ENCODE measurements around the gene OXA1L.
"Not testable (repeated sequence)": the region's sequence is repeated elsewhere in the genome, so short reads cannot be mapped to it uniquely, and the experiment has no call there.

Gene OXA1L

GRCh38 chr14:22769369-22769768 lies 2.9 kb downstream of the OXA1L start:
- no peak for DNase-seq (ENCODE audit: low read depth)

GRCh38 chr14:22770481-22771187 lies 4.1 kb downstream of the OXA1L start:
- DNase-seq (ENCODE audit: low read depth) = no peak

GRCh38 chr14:22772725-22773124 lies 6.2 kb downstream of the OXA1L start:
- no peak for DNase-seq (ENCODE audit: low read depth)

DNA sequence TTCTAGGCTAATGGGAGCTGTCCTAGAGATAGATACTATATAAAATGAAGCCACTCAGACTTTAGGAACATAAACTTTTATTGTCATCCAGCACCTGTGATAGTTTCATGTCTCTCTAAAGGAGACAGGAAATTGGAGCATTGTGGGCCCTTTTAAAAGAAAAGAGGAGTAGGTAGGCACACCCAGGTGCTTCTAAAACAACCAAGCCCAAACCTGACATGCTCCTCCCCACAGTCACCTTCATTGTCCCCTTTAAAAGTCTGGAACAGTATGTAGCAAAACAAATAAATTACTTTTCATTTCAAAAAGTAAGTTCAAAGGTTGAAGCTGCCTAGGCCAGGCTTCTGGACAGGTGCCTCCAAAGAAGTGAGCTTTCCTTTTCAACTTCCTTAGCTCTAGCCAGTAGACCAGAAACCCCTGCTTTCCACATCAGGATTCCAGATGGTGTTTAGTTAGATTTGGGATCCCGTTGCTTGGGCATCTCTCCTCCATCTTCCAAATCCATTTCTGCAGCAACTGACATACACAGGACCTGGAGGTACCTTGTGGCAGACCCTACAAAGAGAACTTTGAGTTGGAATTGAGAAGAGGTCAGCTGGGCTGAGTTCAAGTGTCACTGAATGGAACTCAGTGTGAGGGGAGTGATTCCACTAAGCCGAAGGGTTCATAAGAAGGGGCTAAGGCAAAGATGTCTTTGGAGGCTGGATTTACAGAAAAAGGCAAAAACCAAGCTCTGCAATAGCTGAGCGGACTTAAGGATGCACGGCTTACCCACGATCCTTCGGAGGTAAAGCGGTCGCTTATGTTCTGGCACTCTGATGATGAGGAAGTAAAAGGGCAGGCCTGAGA lies 6.9 kb downstream of the OXA1L start:
- no peak for DNase-seq (ENCODE audit: low read depth)

GRCh38 chr14:22774011-22774706 lies 7.7 kb downstream of the OXA1L start:
- DNase-seq (ENCODE audit: low read depth) = no peak

- no peak for DNase-seq (ENCODE audit: low read depth)
Measured at GRCh38 chr14:22776215-22776614, 9.7 kb downstream of the OXA1L start.

GRCh38 chr14:22776849-22777248 lies 10.4 kb downstream of the OXA1L start:
- not testable (repeated sequence) for DNase-seq (ENCODE audit: low read depth)

DNA sequence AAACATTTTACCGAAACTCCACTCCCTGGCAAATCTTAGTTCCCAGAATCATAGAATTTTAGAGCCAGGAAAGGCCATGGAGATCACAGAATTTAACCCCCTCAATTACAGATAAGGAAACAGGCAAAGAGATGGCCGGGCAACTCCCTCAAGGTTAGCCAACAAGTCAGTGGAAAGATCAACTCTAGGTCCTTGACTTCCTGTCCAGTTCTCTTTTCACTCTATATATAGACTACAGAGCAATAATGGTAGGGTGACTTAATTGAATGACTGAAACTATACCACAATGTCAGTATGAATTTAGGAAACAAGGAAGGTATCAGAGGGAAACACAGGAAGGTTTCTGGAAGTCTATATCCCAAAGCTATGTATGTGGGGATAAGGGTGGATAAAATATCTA lies 11.6 kb downstream of the OXA1L start:
- DNase-seq (ENCODE audit: low read depth) = no peak

- no peak for DNase-seq (ENCODE audit: low read depth)
Measured at GRCh38 chr14:22780105-22780679, 13.7 kb downstream of the OXA1L start.

- no peak for DNase-seq (ENCODE audit: low read depth)
Measured at GRCh38 chr14:22780941-22781300, 14.4 kb downstream of the OXA1L start.

DNA sequence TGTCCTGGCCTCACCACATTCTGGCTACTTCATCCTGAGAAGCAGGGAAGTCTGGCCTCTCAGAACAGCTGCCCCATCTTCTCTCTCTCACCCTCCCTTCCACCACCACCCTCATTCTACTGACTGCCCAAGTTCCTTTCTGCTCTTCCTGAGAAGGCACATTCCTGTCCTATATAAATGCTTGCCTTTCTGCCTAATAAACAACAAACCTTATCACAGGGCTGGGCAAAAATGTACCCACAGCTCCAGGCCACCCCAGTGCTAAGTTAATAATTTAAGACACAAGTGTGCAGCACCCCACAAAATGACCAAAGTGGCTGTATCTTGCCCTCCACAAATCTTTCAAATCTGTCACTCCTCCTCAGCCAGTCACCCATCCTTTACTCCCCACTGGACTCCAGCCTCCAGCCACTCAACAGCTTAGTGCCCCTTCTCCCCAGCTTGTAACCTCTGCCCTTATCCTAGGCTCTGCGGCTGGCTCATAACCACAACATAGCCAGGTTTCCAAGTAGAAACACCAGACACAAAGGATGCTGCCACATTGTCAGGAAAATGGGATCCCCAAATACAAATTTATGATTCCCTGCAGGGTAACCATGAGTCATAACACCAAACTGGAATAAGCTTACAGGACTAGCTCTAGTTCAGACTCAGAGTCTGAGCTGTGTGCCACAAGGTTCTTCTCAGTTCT lies 15.0 kb downstream of the OXA1L start:
- DNase-seq (ENCODE audit: low read depth) = peak; percentile 19

GRCh38 chr14:22786685-22787084 lies 20.2 kb downstream of the OXA1L start:
- no peak for DNase-seq (ENCODE audit: low read depth)

- peak; percentile 44 for DNase-seq (ENCODE audit: low read depth)
Measured at GRCh38 chr14:22791301-22791700, 24.8 kb downstream of the OXA1L start.

DNA sequence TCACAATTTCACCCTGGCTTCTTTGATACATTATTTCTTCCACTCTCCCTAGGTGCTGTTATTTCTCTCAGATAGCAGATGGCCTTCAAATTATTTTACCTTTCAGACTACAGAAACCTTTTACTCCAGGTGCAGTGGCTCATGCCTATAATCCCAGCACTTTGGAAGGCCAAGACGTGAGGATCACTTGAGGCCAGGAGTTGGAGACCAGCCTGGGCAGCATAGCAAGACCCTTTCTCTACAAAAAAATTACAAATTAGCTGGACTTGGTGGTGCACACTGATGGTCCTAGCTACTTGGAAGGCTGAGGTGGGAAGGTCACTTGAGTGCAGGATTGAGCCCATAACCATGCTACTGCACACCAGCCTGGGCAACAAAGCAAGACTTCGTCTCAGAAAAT lies 25.7 kb downstream of the OXA1L start:
- DNase-seq (ENCODE audit: low read depth) = no peak

DNA sequence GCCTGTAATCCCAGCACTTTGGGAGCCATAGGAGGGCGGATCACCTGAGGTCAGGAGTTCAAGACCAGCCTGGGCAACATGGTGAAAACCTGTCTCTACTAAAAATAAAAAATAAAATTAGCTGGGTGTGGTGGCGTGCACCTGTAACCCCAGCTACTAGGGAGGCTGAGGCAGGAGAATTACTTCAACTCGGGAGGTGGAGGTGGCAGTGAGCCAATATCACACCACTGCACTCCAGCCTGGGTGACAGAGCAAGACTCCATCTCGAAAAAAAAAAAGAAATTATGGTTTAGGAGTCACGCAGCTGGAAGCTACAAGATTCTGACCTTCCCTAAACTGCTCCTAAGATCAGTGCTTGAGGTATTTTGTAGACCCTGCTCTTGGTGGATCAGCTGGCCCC lies 27.1 kb downstream of the OXA1L start:
- not testable (repeated sequence) for DNase-seq (ENCODE audit: low read depth)

DNA sequence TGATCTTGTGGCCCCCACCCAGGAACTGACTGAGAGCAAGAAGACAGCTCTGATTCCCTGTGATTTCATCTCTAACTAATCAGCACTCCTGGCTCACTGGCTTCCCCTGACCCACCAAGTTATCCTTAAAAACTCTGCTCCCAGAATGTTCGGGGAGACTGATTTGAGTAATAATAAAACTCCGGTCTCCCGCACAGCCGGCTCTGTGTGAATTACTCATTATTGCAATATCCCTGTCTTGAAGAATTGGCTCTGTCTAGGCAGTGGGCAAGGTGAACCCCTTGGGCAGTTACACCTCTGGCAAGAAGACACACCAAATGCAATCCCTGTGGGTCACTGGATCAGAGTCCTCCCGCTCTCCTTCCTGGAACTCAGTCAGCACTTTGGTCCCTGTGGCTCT lies 27.5 kb downstream of the OXA1L start:
- DNase-seq (ENCODE audit: low read depth) = no peak

DNA sequence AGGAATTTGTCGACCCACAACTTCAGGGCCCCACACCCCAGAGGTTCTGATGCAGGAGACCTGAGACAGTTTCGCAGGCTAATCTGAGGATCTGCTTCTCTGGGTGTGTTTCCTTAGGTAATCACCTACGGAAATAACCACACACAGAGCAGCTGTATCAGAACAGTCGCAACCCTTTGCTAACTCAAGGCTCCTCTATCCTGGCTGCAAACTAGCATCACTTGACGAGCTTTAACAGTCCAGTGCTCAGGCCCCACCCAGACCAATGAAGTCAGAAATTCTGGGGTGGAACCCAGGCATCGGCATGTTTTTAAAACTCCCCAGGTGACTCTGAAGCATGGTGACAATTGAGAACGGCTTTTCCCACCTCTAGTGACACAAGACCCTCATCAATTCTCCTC lies 28.1 kb downstream of the OXA1L start:
- no peak for DNase-seq (ENCODE audit: low read depth)

DNA sequence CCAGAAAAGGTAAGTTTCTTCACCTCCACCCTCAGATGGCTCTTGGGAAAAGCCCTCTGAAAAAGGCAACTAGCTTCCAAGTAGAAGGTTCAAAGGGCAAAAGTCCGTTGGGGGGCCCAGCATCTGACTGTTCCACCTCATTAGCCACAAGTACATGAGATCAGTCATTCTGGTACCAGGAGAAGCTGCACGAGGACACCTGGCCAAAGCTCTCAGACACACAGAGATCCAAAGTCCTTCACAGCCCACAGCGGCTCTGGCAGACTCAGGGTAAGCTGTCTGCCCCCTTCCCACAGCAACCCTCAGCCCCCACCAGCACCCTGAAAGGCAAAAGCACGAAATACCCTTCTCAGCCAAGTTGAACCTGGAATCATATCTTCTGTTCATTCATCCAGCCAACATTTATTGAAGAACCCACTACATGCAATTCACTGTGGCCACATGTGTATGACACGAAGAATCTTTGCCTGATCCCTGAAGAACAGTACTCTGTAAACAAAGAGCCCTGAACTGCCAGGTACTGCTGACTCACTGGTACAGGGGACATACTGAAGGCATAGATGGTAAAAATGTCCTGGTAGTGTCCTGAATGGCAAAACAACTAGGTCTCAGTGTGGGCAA lies 29.7 kb downstream of the OXA1L start:
- DNase-seq (ENCODE audit: low read depth) = no peak

DNA sequence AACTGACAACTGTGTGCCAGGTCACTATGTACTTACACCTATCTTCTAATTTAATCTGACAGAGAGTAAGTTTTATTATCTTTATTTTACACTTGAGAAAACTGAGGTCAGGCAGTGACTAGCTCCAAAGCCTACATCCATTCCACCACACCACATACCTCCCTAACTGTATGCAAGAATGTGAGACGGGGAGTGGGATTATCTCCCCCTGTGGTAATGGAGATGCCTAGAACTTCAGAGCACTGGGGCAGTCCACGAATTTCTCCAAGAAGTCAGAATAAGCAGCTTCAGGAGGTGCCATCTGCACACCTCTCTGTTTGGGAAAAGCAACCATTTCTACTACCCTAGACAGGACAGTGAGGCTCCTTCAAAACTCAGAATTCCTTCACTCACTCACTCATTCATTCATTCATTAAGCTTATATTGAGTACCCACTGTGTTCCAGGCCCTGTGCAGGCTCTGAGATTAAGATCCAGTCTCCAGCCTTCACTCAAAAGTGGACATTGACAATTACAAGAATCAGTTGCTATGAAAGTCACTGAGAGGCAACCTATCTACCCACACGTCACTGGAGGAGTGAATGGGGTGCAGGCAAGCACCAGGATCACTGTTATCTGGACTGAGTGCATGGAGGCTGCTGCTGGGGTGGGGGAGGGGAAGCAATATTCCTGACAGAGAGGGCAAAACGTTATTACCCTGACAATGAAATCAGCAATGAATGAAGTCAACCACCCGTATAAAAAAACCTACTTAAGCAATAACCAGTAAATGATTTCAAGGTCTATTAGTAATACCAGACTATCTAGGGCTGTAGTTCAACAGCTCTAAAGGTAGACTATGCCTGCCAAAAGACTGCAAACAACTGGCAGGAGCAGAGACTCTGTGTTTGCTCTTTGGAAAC lies 30.8 kb downstream of the OXA1L start:
- DNase-seq (ENCODE audit: low read depth) = no peak

DNA sequence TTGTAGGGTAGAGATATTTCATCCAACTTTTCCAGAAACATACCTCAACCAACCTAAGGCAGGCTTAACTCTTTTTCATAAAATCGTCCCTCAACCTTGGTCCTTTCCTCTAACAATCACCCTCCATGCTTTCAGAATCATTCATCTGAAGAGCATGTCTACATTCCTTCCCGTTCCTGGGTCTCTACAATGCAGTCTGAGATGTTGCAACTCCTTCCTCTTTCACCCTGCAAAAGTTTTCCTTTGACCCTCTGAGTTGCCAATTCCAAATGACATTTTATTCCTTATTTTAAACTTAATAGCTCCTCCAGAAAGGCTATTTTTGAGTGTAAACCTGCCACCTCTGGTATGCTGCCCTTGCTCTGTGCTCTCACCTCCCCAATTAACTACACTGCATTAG lies 32.0 kb downstream of the OXA1L start:
- DNase-seq (ENCODE audit: low read depth) = no peak

- no peak for DNase-seq (ENCODE audit: low read depth)
Measured at GRCh38 chr14:22800346-22800745, 33.9 kb downstream of the OXA1L start.

Measured in GM04504 (cell line).